UCSD-AML1 (cell line): ENCODE measurements around the gene DYNC1I1.

Source experiments
- DNase-seq: peaks from one replicate; lab custom pipeline; 2025; ENCODE audit not compliant: unreplicated experiment; lab: John Stamatoyannopoulos, UW

The DYNC1I1 gene

DNA sequence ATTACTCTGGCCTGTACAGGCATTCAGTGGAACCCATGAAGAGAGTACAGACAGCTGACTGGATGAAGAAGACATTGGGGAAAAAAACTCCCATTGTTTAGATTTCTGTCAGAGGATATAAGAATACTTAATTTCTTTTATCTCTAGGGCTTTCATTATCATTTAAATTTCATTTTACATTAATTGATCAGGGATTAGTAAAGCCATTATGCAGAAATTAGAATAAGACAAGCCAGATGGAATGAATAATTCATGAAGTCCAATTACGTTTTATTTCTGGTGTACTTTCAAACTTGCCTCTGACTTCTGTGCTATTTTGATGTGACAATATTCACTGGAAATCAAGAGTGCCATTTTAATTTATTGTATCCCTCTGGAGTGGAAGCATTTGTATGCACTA, 302.5 kb downstream of the DYNC1I1 start:
- DNase-seq, result no peak

DNA sequence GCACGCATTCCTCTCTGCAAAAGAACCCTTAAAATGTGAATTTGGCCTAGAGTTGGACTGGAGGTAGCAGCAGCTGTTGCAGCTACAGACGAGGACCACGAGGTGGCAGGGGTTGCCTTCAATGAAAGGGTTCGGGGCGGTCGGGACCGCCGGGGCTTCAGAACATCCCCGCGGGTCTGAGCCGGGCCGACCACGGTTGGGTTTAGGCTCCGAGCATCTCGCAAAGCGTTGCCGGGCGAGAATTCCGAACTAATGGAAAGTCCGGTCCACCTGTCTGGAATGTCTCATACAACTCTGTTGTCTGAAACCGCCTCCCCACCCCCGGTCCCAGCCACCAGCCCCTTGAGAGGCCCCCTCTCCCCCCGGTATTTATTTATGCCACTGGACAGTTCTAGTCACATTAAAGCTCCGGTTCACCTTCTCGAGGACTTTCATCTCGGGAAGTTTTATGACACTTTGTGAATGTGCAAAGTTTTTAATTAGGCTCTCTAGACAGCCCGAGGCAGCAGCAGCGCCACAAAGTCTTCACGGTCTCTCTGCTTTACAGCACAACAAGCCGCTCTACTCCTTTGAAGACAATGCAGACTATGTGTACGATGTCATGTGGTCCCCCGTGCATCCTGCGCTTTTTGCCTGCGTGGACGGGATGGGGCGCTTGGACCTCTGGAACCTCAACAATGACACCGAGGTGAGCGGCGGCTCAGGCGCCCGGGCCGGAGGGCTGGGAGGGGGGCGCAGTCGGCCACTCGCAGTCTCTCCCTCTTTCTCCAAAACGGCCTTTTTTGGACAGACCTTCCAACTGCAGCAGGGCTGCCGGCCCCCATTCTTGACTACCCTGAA, 303.4 kb downstream of the DYNC1I1 start:
- peak; percentile 18 for DNase-seq

DNA sequence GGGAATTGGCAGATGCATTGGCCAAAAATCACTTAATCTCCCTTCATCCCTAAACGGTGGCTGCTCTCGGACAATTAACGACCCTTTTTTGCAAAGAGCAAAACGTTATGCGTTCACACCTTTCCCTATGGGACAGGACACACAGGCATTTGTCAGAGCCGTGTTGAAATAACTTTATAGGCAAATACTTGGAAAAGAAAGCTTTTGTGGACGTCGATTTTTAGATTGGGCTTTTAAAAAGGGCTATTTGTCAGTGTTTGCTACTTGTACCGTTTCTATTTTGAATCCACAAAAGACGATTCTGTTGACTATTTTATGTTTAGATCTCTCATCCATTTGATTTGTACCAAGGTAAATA, 304.0 kb downstream of the DYNC1I1 start:
- DNase-seq, result no peak

DNA sequence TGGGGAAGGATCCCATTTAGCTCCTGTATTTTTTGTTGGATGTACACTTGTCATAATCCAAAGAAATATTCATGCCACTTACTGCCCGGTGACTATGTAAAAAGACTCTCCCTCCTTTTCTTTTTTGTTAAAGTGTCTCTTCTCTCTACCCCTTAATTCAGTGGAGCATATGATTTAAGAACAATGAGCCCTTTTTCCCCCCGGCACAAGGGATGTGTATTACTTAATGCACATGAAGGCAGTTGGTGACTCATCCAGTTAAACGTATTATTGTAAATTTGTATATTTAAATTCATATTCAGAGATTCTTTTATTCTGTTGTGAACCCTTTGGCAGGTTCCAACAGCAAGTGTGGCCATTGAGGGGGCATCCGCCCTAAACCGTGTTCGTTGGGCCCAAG, 307.7 kb downstream of the DYNC1I1 start:
- no peak for DNase-seq

DNA sequence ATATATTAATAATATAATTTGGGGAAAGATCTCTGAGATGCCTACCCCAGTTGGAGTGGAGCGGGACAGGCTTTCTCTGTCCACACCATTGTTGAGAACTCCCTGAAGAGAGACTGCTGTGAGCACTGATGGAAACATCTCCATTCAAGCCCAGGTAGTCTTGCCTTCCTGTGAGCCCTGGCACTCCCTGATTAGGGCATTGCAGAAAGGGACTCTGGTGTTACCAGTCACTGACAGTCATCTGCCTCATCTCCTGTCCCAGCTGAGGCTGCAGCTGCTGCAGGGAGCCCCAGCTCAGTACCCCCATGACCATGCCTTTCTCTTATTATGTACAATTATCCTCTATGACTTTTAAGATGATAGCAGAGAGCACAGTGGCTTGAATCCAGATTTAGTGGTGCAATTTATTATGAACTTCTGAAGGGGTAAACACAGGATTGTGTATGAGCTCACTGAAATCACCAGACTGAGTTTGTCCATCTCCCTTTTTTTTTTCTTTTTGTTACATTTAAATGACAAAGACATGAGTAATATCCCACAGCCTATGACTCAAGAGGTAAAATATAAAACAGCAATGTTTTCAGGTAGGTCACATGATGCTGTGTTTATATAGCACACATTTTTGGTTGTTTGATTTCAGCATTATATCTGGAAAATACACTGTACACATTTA, 312.7 kb downstream of the DYNC1I1 start:
- DNase-seq, result no peak

DNA sequence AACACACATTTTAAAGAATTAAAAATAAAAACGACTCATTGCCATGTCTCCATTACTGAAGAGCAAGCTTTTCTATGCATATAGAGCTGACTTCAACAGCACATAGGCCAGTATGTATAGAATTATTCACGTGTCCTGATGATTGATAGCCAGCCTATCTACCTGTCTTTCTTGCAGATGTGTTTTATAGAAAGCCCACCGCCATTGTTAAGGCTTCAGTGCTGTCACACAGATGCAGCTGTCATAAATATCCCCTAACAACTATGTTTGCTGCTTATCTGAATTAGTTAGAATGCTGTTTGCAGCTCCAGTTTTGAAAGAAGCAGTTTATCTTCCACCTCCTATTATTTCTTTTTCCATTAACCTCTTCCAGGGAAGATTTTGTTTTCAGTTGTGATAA, 313.6 kb downstream of the DYNC1I1 start:
- no peak for DNase-seq

DNA sequence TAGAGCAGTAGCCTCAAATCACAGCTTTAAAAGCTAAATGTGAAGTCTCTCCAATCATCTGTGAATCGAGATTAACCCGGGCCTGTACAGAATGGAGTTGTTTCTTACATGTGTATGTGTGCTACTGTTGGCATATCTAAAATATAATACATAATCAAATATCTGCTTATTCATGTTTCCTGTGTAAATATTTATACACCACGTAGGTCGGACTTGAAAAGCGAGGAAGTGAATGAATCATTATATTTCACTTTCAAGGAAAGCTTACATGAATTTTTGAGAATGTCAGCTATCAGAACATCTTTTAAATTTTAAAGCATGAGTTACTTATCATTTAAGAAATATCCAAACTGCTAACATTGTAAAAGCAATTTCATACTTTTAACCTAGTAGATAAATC, 316.2 kb downstream of the DYNC1I1 start:
- DNase-seq, result no peak

DNA sequence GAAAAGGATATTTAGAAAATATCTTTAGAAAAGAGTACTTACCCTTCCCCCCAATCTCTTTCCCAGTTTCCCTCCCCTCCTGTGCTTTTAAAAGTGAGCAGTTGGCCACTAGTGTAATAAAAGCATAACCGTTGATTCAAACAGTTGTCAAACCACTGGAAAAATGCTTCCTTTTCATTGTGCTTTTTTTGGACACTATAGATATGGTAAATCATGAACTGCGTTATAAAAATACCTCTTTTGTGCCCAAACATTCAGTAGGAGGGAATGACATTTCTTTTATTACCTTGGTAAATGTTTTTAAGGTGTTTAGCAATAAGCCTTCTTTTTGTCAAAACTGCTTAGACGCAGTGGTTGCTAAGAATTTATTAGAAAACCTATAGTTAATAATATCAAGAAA, 317.2 kb downstream of the DYNC1I1 start:
- DNase-seq, result no peak

DNA sequence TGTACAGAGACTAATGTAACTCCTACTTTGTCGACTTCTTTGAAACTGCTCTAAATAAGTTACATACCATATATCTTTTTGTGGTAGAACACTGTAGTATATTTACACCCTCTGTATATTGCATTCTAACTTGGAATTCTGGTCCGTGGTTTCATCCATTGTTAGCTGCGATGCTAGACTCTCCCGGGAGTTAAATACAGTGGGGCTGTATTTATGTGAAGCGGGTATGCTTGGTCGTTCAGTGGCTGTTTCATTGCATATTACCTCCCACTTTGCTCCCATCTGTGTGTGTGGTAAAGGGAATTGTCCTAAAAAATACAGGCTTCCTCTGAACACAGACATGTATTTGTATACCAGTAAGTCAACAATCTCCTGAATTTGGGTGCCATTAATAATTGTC, 318.4 kb downstream of the DYNC1I1 start:
- no peak for DNase-seq

DNA sequence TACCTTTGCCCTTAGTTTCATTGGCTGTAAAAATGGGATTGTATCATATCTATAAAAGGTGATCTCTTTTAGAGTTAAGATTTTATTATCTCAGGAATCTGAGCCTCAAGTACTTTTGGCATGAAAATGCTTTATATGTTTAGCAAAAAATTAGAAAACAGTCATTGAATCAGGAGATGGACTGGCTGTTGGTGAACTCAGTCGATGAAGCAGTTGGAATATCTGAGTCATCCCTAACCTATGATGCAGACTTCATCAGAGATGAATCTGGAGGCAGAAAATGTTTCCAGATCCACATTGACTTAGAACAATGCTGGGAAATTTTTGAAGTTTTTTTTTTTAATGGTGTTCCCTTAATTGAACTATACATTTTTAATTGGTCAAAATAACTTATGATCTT, 321.1 kb downstream of the DYNC1I1 start:
- DNase-seq, result no peak

DNA sequence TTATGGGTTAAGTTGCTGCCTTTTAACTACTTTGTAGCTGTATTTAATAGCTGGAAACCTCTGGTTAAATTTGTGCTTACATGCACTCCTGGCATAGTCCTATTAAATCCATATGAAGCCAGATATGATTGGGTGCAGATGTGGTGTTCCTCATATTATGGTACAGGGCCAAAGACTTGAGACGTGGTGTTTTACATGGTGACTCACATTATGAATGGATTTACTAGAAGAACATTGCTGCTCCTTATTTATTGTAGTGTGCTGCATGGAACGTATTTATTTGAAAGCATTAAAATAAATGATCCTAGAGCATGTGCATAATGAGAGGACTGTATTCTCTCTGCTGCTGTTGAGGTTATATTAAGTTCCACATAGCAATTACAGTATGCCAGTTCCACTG, 325.5 kb downstream of the DYNC1I1 start:
- DNase-seq, result no peak

DNA sequence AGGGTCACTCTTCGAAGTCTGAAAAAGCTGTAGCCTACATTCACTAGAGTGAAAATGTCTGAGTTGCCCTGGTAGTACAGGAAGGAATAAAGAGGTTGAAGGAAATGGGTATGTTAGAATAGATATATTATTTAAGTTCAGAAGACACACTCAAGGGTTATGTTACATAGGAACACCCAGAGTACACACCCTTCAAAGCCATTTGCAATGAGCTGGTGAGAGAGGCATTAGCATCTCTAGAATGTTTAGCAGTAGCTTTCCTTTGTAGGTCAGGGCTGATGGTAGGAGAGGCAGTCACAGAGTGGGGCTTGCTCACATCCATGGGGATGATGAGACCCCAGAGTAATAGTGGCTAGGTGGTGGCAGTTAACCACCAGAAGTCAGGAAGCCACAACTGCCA, 328.4 kb downstream of the DYNC1I1 start:
- DNase-seq, result no peak

DNA sequence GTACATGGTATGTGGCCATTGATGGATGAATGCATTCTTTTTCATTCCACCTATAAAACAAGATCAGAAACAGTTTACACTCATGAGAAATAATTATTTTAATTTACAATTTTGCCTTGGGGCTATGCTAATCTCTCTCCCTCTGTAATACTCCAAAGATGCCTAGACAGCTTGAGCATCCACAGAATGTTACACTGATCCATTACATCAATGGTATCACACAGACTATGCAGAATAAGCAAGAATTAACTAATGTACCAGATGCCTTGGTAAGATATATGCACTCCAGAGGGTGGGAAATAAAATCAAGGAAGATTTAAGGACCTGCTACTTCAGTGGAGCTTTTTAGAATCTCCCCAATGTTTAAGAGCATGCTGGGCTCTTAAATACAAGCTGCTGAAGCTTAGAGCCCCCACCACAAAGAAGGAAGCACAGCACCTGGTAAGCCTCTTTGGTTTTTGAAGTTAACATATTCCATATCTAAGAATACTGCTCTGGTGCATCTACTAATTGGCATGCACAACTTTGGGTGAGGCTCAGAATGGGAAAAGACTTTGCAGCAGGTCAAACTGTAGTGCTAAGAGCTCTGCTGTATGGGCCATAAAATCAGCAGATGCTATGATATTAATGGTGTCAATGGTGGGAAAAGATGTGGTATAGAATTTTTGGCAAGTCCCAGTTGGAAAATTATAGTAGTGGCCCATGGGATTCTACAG, 329.9 kb downstream of the DYNC1I1 start:
- no peak for DNase-seq

DNA sequence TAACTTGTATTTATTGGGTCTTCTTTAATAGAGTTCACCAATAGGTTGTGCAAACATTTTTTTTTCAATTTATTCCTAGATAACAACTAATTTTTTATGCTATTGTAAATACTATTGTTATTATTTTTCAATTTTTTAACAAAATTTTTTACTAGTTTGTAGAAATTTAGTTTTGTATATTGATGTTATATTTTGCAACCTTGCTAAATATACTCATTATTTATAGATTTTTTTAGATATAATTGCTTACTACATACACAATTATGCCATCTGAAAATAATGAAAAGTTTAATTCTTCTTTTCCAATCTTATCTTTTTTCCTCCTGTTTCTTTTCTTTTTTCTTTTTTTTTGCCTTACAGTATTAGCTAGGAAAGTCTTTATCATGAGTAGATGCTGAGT, 332.6 kb downstream of the DYNC1I1 start:
- DNase-seq, result no peak

DNA sequence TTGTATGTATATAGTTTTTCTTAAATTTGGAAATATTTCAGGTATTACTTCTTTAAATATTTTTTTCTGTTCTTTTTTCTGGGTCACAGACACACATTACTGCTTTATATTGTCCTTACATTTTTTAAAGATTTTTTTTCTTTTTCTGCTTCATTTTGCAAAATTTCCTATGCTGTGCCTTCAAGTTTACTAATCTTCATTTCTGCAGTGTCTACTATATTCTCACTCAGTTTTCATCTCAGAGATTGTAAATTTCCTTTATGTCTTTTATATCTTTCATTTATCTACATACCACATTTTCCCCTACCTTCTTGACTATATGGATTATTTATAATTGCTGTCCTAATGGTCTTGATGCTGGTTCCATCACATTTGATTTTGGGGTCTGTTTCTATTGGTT, 339.1 kb downstream of the DYNC1I1 start:
- DNase-seq, result no peak

DNA sequence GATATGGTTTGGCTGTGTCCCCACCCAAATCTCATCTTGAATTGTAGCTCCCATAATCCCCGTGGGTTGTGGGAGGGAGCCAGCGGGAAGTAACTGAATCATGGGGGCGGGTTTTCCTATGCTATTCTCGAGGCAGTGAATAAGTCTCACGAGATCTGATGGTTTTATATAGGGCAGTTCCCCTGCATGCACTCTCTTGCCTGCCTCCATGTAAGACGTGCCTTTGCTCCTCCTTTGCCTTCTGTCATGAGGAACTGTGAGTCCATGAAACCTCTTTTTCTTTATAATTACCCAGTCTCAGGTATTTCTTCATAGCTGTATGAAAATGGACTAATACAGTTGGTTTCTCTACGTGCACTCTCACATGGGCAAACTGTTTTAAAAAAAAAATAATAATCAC, 341.8 kb downstream of the DYNC1I1 start:
- no peak for DNase-seq

DNA sequence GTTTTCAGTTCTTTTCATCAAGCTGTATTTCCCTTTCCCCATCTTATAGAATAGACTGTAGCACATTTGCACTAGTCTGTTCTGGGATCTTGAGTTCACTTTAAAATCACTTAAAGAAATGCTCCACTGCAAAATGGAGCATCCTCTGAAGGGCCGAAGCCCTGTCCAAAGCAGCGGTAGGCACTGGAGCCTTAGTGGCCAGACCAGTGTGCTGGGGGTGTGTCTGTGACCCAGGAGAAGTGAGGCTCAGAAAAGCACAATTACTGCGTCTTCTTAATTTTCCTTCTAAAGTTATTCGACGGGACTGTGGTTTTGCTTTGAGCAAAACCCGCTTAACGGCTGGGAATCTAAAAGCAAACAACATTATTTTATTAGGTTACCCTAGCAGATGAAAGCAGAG, 343.8 kb downstream of the DYNC1I1 start:
- DNase-seq, result no peak

DNA sequence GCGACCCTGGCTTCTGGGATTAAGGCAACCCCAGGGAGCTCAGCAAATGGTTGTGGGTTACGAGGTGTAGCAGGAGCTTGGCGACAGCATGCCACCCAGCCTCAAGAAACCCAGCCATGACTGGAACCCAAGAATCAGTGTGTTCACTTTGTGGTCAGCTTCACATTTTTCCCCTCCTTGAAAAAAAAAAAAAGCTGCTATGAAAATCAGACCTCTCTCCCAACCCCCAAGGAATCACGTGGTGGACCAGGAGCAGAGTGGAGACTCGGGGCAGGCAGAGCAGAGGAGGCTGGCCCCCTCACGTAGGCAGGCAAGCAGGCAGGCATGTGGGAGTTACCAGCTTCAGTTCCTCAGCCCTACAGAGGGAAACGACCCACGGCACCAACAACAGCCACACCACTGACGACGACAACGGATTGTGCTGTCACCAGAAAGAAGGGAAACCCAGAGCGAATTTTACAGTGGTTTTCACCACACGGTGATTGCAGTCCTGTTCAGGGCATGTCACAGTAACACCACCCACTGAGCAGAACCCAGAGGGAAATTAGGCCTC, 346.2 kb downstream of the DYNC1I1 start:
- DNase-seq, result peak; percentile 6

DNA sequence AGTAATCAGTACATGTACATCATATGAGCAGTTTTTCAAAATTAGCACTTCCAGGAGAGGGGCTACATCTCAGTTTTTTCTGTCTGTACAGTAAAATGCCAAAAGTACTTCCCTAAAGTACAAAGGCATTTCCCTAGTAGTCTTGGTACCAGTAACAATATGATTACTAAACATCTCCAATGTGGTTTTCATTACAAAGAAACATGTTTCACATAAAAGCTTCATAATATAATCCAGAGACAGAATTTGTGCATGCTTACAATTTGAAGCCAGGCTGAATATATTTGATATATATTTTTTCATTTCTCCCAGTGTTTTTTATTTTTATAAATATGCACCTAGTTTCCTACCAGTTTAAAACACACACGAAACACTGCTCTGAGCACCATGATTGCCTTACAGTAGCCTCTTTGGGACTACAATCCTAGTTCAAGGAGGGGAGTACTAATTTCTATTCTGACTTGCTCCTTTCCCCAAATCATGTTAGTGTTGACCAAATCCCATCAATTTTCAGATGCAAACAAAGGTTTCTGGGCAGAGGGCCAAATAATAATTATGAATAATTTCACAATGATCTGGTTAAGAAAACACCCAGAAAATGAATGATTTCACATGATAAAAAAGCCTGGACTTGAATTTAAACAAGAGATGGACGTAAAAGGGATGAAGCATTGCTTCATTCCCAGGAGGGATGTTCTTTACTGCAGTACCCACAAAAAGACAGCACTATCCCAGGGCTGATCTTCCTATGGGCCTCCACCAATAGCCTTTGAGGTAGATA, 348.3 kb downstream of the DYNC1I1 start:
- DNase-seq, result no peak

DNA sequence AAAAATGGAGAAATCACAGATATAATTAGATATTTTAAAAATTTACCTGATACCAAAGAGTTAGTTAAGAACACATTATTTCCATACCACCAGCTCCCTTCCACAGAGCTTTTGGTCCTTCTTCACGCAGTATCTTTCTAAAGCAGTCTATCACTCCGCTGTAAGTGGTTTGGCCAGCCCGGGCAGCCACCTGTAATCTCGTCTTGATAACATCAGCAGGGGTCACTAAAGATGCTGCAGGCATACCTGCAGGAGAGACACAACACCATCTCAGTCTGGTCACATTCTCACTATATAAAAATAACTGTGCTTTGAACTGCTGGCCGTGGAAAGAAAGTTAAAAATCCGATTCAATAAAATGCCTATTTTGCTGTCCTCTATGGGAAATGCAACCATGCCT, 349.4 kb downstream of the DYNC1I1 start:
- DNase-seq, result no peak

DNA sequence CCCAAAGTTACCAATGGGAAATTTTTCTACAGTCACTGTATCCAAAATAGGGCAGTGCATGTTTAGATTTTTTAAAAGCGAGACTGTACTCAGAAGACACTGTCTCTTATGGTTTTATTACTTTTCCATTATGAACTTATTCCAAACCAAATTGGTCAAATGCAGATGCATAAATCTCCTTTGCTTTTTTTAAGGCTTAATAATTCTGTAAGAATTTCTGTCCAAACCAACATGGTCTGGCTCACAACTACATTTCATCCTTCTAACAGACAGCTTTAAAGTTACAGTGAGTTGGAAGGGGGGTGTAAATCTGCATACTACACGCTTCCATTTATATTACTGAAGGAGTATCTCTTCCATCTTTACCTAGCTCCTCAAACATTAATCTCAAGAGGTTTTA, 350.4 kb downstream of the DYNC1I1 start:
- no peak for DNase-seq
